ENCODE results near the gene NCBP3.
"Not testable (repeated sequence)": the region's sequence is repeated elsewhere in the genome, so short reads cannot be mapped to it uniquely, and the experiment has no call there.

GRCh38 chr17:3854204-3854603 is 8.2 kb upstream of the NCBP3 start:
- not testable (repeated sequence) for TF ChIP-seq FOSL1 (IDR thresholded peaks at IDR 0.05; ENCODE audit: insufficient read depth, low read depth, low read length); POLR2A (IDR thresholded peaks at IDR 0.05; ENCODE audit: control extremely low read depth in 1 of 2, low read depth in 2 of 2, low read length in 2 of 2); MAX (IDR thresholded peaks at IDR 0.05); CTCF (IDR thresholded peaks at IDR 0.05; ENCODE audit: control extremely low read depth in 1 of 3, insufficient read depth in 1 of 3, low read depth in 1 of 3, low read length in 3 of 3); RAD21 (IDR thresholded peaks at IDR 0.05 in 1 of 2, conservative IDR thresholded peaks at IDR 0.05 in 1 of 2; ENCODE audit: low read depth in 2 of 2, low read length in 2 of 2); SUZ12 (IDR thresholded peaks at IDR 0.05; ENCODE audit: low read length); RFX5 (IDR thresholded peaks at IDR 0.05; ENCODE audit: borderline replicate concordance, low read depth, low read length); SIN3A (conservative IDR thresholded peaks at IDR 0.05 in 1 of 2, IDR thresholded peaks at IDR 0.05 in 1 of 2; ENCODE audit: low read depth in 1 of 2, low read length in 2 of 2); RNF2 (IDR thresholded peaks at IDR 0.05; ENCODE audit: borderline replicate concordance, low read depth, low read length, missing control alignments, poor library complexity, severe bottlenecking); CHD2 (IDR thresholded peaks at IDR 0.05; ENCODE audit: low read length); CBX5 (IDR thresholded peaks at IDR 0.05; ENCODE audit: low read depth, low read length); BRCA1 (IDR thresholded peaks at IDR 0.05; ENCODE audit: low read depth, low read length); EGR1 (IDR thresholded peaks at IDR 0.05; ENCODE audit: borderline replicate concordance, low read depth, low read length)
